SHP77 treated with DMSO at 0.1 percent for 48 hours (cell line): ENCODE measurements around the gene HLA-C.
"Not testable (repeated sequence)": the region's sequence is repeated elsewhere in the genome, so short reads cannot be mapped to it uniquely, and the experiment has no call there.

Source experiments
- DNase-seq: peaks from one replicate; lab custom pipeline; 2025; lab: John Stamatoyannopoulos, UW

Gene HLA-C

DNA sequence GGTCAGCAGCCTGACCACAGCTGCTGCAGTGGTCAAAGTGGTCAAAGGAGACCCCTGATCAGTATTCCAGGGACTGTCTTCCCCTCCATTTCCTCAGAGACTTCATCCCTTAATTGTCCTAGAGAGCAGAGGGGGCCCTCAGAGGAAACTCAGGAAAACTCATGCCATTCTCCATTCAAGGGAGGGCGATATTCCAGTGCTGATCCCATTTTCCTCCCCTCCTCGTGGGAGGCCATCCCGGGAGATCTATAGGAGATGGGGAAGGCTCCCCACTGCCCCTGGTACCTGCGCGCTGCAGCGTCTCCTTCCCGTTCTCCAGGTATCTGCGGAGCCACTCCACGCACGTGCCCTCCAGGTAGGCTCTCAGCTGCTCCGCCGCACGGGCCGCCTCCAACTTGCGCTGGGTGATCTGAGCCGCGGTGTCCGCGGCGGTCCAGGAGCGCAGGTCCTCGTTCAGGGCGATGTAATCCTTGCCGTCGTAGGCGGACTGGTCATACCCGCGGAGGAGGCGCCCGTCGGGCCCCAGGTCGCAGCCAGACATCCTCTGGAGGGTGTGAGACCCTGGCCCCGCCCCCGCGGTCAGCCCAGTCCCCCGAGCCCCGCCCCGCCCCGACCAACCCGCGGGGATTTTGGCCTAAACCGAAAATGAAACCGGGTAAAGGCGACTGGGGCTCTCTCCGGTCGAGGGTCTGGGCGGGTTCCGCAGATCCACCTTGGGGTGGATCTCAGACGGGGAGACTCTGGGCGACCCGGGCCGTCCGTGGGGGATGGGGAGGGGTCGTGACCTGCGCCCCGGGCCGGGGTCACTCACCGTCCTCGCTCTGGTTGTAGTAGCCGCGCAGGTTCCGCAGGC is 878 bp downstream of the HLA-C start:
- DNase-seq: no peak

GRCh38 chr6:31268836-31269235 is 3.1 kb downstream of the HLA-C start:
- DNase-seq: no peak

DNA sequence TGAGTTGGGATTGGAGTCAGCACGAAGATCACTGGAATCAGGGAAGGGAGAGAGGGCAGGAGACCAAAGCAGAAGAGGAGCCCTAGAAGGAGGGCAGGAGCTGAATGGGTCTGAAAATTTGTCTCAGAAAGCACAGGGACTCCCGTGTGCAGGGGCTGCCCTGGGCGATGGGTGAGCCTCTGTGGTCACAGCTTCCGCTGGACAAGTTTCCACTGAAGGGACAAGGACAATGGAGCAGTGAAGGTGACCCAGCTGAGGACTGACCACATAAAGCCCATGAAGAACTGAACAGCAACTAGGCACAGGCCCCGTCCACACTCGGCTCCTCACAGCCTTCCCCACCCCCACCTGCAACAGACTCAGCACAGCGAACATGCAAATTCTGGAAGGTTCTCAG is 3.5 kb downstream of the HLA-C start:
- no peak for DNase-seq

DNA sequence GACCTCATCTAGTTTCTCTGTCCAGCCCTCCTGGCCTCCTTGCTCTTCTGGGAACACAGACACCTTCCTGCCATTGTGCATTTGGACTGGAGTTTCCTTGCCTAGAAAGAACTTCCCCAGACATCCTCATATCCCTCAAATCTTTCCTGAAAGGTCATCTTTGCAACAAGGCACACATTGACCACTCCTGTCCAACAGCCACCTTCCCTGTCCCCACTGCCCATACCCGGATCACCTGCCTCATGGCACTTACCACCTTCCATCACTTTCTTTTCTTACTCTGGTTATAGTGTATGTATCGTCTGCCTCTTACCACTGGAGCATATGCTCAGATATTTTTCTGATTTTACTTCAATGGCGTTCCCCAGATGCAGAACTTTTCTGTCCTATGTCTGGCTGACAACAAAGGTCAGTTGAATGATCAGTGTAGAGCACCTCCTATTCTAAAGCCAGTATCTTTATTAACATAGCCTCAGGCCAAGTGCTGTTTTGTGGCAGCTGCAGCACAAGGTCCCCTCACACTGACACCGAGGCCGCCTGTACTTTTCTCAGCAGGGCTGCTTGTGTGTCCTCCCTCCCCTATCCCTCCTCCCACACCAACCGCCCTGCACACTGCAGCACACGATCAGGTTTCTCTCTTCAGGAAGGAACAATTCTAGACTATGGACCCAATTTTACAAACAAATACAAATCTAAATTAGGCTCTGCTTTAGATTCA is 4.1 kb downstream of the HLA-C start:
- no peak for DNase-seq

DNA sequence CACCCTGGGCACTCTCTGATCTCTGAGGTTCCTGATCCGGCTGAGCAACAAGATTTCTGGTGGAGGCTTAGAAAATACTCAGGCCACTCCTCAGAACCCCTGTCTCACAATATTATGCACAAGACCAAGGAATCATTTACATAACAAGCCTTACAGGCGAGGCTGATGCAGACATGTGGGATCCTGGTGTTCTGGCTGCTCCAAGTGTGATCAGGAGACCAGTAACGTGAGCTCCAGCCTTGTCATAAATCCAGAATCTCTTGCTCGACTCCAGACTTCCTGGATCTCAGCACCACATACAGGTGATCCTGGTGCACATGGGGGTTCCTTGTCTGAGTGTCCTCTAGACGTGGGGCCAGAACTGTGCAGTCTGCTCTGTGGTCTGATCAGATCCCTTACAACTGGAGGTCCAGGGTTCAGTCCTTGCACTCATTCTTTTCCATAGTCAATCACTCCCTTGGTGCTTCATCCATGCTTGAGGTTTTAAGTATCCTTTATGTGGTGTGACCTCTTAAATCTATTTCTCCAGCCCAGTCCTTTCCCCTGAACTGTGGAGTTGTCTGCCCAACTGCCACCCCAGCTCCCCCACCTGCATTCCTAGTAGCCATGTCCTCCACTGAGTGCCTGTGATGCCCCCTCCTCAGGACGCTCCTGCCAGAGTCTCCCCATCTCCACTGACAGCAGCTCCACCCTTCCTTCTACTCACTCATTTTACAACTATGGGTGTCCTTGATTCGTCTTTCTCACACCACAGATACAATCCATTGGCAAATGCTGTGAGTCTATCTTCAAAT is 5.1 kb downstream of the HLA-C start:
- DNase-seq: no peak

- DNase-seq: no peak
Measured at GRCh38 chr6:31265926-31266325, 6.0 kb downstream of the HLA-C start.

- DNase-seq: not testable (repeated sequence)
Measured at GRCh38 chr6:31263346-31263933, 8.5 kb downstream of the HLA-C start.

- not testable (repeated sequence) for DNase-seq
Measured at GRCh38 chr6:31259995-31260394, 11.9 kb downstream of the HLA-C start.

GRCh38 chr6:31252625-31253024 is 19.3 kb downstream of the HLA-C start:
- DNase-seq: no peak

- no peak for DNase-seq
Measured at GRCh38 chr6:31251261-31251660, 20.6 kb downstream of the HLA-C start.

GRCh38 chr6:31249184-31249583 is 22.7 kb downstream of the HLA-C start:
- DNase-seq: no peak

- no peak for DNase-seq
Measured at GRCh38 chr6:31247813-31248212, 24.1 kb downstream of the HLA-C start.

DNA sequence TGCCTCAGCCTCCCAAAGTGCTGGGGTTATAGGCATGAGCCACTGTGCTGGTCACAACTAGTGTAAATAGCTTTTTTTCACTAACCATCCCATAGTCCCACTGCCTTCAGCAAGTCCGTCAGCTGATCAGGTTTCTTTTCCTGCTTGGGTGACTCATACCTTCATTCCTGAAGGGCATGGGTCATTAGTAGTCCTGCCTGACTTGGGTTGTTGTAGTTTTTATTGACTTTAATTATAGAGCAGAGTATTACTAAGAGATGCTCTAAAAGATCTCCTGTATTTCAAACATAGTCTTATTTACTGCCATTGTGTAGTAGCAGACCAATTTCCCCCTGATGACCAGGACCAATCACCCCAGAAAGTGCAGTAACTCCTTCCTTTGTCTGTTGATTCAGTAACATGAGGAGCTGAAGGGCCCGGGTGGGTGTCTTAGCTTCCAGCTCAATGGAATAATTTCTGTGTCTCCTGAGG is 25.8 kb downstream of the HLA-C start:
- no peak for DNase-seq

GRCh38 chr6:31243508-31243907 is 28.4 kb downstream of the HLA-C start:
- no peak for DNase-seq

GRCh38 chr6:31239854-31240253 is 32.0 kb downstream of the HLA-C start:
- DNase-seq: no peak

DNA sequence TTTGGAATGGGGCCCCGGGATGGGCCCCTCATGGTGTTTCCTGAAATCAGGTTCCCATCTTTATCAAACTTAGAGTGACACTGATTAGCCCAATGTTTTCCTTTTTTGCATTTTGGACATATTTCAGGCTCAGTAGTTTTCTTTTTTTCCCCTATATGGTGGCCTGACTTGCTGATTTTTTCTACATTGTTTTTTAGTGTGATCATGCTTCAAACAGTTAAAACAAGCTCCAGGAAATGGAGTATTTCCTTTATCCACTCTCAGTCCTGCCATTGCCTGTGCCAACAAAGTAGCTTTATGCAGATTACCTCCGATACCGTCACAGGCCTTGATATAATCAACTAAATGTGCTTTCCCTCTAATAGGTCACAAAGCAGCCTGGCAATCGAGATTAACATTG is 37.8 kb downstream of the HLA-C start:
- DNase-seq: not testable (repeated sequence)

DNA sequence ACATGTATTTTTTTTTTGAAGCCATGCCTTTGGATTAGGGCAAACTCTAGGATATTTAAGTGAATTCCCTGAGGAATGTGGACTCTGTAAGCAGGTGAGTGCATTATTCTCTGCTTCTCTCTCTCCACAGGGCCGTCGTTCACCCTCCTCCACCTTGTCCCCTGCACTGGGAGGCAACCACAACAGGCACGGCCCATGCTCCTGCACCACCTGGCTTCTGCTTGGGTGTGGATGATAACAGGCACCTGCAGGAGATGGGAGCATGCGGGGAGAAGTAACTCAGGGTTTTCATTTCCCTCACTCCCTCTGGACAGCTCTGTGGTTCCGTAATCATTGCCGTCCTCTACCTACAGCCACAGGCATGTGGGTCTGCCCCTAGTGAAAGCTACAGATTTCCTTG is 43.4 kb downstream of the HLA-C start:
- no peak for DNase-seq

- DNase-seq: no peak
Measured at GRCh38 chr6:31227143-31227542, 44.7 kb downstream of the HLA-C start.

- no peak for DNase-seq
Measured at GRCh38 chr6:31225735-31226134, 46.2 kb downstream of the HLA-C start.

GRCh38 chr6:31222496-31222895 is 49.4 kb downstream of the HLA-C start:
- no peak for DNase-seq
